ENCODE results near the gene SPATA31D3.
"Not testable (repeated sequence)": the region's sequence is repeated elsewhere in the genome, so short reads cannot be mapped to it uniquely, and the experiment has no call there.

SPATA31D3 gene

GRCh38 chr9:81979196-81979595, 35.9 kb downstream of the SPATA31D3 start:
- DNase-seq (ENCODE audit: low read depth, low spot score): no peak

- no peak for DNase-seq (ENCODE audit: low read depth, low spot score)
Observed at GRCh38 chr9:81980568-81980967, 37.3 kb downstream of the SPATA31D3 start.

GRCh38 chr9:81981883-81982282, 38.6 kb downstream of the SPATA31D3 start:
- DNase-seq (ENCODE audit: low read depth, low spot score): no peak

- no peak for DNase-seq (ENCODE audit: low read depth, low spot score)
Observed at GRCh38 chr9:81984928-81985327, 41.6 kb downstream of the SPATA31D3 start.

- DNase-seq (ENCODE audit: low read depth, low spot score): no peak
Observed at GRCh38 chr9:81986051-81986450, 42.8 kb downstream of the SPATA31D3 start.

- DNase-seq (ENCODE audit: low read depth, low spot score): not testable (repeated sequence)
Observed at GRCh38 chr9:81988472-81988871, 45.2 kb downstream of the SPATA31D3 start, which contains the start of gene SPATA31D1. SPATA31D1 (plus strand) TSS chr9:81988772; CDS start chr9:81988819, 47 bp downstream.

- DNase-seq (ENCODE audit: low read depth, low spot score): no peak
Observed at GRCh38 chr9:81989700-81990099, 46.4 kb downstream of the SPATA31D3 start.

GRCh38 chr9:81993656-81994055, 50.4 kb downstream of the SPATA31D3 start:
- DNase-seq (ENCODE audit: low read depth, low spot score): no peak

Measured in brain pericyte (primary cell).